ENCODE data around the gene CD48.

Gene CD48

DNA sequence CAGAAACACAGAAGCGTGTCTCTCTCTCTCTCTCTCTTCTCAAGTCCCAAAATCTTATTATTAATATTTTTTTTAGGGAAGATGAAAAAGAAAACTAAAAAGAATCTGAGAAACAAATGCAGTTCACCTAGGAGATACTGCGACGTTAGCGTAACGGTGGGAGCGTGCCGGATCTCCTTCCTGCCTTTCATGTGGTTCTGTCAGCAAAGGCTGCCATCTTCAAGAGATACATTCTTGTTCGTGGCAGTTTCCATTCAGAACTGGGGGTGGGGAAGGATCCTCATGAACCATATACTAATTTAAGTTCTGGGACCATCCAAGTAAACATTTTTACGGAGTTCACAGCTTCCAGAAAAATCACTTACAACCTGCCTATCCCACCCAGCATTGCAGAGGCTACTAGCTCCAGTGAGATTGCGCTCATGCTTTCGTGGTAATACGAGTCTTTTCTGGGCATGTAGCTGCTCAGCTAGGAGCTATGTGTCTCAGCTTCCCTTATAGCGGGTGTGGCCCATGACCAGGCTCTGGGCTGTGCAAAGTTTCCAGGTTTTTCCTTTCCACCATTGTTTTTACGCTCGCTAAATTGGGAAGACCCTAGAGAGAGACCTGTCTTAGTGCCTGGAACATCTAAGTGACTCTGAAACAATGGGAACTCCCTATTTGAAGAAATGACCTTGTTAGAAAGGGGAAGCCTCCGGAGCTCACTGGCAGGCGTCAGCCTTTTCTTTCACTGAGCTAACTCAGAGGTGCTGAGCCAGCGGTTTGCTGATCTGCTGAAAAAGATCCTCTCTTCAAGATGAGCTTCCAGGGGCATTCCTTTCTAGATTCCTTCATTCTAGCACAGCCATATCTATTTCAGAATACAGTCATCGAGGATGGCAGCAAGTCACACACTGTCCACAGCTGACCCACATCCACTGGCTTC, 82.1 kb downstream of the CD48 start:
- no peak for DNase-seq

DNA sequence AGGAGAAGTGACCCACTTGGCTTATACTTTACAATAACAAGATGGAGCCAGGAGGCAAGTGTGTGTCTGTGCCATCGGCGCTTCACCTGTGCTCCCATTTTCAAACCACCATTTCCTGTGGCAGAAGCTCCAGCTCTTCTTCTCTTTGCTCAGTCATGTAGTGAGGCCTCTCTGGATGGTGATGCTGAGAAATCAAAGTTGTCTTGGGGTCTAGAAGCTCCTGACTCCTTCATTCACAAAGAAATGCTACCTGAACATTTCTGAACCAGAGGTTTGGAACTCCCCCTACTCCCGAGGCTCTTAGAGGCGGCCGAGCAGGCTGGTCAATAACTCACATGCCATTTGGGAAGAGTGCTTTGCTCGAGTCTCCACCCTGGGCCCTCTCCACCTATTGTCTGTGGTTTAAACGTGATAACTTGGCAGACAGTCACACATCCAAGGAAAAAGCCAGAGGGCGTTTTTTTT, 82.8 kb downstream of the CD48 start:
- no peak for DNase-seq

Data from islet precursor cell (in vitro differentiated cells).